Activated CD8-positive, alpha-beta T cell treated with anti-CD3 and anti-CD28 coated beads for 36 hours (primary cell): Measurements from ENCODE around the gene MEOX2. TPM values are rescaled to one million over a fixed set of nuclear protein-coding genes. Genes with fewer than 3 reads are reported as not detected.

ENCODE experiments used
- ATAC-seq: fragments of 200-7000 bp; cut with Tn5 transposase; one replicate; pipeline ENCODE4 v1.10.0; 2021; ENCODE audit warnings: mild to moderate bottlenecking, moderate library complexity
- CTCF ChIA-PET: fragments of 350-600 bp; sonication (Branson Sonifier 250); formaldehyde crosslinking; loops from one replicate; lab custom pipeline; 2021; ENCODE audit warnings: antibody characterized with exemption; lab: Charles Lee
- POLR2A ChIA-PET: fragments of 350-600 bp; sonication (Branson Sonifier 250); formaldehyde crosslinking; loops from one replicate; lab custom pipeline; 2021; ENCODE audit warnings: antibody characterized with exemption; lab: Charles Lee
- DNase-seq: peaks from one replicate; pipeline ENCODE4 v3.0.0-alpha.2; 2020
- H3K27ac Mint-ChIP-seq: one replicate; pipeline ENCODE4 v1.8.0; 2021; ENCODE audit warnings: mild to moderate bottlenecking, mixed read lengths
- H3K27me3 Mint-ChIP-seq: one replicate; pipeline ENCODE4 v1.8.0; 2021; ENCODE audit warnings: mixed read lengths
- H3K36me3 Mint-ChIP-seq: one replicate; pipeline ENCODE4 v1.8.0; 2021; ENCODE audit warnings: low read depth, mixed read lengths
- H3K4me1 Mint-ChIP-seq: one replicate; pipeline ENCODE4 v1.8.0; 2021; ENCODE audit warnings: low read depth, mixed read lengths
- H3K4me3 Mint-ChIP-seq: one replicate; pipeline ENCODE4 v1.8.0; 2021; ENCODE audit warnings: mild to moderate bottlenecking, moderate library complexity, mixed read lengths
- H3K9me3 Mint-ChIP-seq: one replicate; pipeline ENCODE4 v1.8.0; 2021; ENCODE audit warnings: mixed read lengths
- CTCF ChIP-seq: fragments of 200-600 bp; IDR thresholded peaks from one replicate; pipeline ENCODE4 v1.8.0; 2022; ENCODE audit warnings: antibody characterized with exemption, mild to moderate bottlenecking
- intact Hi-C: fragments of 100-400 bp; cut with micrococcal nuclease; formaldehyde crosslinking; loops from one replicate; pipeline ENCODE4 v1.10.0; 2022
- total RNA-seq, 2 experiments: library from RNA; stranded (reverse); gene quantifications; one replicate each; pipeline ENCODE4 v1.2.3, GENCODE V29; 2021

MEOX2 gene
- total RNA-seq, 2 experiments from 2014 or later: not detected

DNA sequence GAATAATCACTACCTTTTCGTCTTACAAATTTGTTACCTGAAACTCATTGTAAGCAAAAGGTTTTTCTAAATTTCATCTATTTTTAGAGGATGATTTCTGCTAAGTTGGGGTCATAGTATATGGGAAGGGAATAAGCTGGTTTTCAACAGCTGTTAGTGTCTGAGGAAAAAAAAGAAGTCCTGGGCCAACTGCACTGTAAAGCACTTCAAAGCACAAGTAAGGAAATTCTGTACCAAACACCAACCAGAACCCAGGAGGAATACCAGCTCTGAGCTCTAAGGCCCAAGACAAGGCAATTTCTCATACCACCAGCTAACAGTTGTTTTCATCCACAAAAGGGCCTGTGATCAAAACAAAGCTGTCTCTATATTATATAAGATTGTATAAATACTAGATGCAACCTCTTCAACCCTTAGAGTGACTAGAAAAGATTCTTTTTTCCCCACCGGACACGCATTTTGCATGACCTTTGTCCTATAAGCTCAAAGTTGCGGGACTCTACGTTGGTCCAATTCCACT is 6.1 kb upstream of the MEOX2 start:
- DNase-seq (no peak), ATAC-seq (no peak)
- ChIA-PET CTCF (interaction anchor here (1.4 kb wide), 1 partner anchor 28 kb away, joined by 3 read pairs; no protein-coding TSS in a partner anchor), POLR2A (no interaction called here)
- intact Hi-C loops: no loop called here
- TF ChIP-seq CTCF: no peak
- no peaks in the 10 kb centered on the region for H3K4me1 Mint-ChIP-seq
- H3K9me3 Mint-ChIP-seq: no peaks in the 10 kb centered on the region
- H3K36me3 Mint-ChIP-seq: no peaks in the 10 kb centered on the region
- no peak overlapping the region for H3K4me3 Mint-ChIP-seq
- no peak overlapping the region for H3K27ac Mint-ChIP-seq
- H3K27me3 Mint-ChIP-seq: peaks cover 8% of the 10 kb centered on the region

DNA sequence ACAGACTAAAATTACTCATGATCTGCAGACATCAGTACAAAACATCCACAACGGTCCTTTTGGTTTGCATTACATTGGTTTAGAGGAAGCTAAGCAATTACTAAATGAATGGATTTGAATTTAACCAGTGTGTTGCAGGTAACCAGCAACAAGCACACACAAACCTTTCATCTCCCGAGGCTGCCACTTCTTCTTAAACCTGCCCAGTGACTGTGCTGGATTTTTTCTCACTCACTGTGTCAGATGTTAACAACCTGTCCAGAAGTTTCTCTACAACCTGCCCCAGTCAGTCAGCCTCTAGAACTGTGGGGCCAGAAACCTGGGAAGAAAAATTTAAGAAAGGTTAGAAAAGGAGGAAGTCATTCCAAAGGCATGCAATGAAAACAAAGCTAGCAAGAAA is 2.4 kb upstream of the MEOX2 start:
- Mint-ChIP-seq H3K27me3 (peaks cover 33% of the 10 kb centered on the region), H3K4me3 (no peak overlapping the region), H3K9me3 (peaks cover 3% of the 10 kb centered on the region), H3K4me1 (no peaks in the 10 kb centered on the region), H3K27ac (no peak overlapping the region), H3K36me3 (peaks cover 3% of the 10 kb centered on the region)
- no peak for DNase-seq
- no peak for ATAC-seq
- ChIA-PET CTCF (no interaction called here), POLR2A (no interaction called here)
- no peak for TF ChIP-seq CTCF
- intact Hi-C loops: no loop called here

DNA sequence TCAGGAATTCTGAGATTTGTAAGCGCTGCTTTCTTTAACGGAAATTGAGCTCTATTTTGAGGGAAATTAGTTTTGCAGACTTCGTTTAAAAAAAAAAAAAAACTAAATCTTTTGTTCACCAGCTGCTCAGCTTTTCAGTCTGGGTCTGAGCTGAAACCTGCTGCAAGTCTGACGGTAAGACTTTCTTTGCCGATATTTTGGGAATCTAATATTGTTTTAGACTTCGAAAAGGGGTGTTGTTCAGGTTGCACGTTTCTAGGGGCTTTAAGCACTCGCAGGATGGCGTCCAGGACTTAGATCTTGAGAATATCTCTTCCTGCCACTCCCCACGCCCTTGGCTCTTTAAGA is 1.8 kb upstream of the MEOX2 start:
- intact Hi-C loops: no loop called here
- Mint-ChIP-seq H3K36me3 (peaks cover 3% of the 10 kb centered on the region), H3K27me3 (peaks cover 33% of the 10 kb centered on the region), H3K4me1 (no peaks in the 10 kb centered on the region), H3K27ac (no peak overlapping the region), H3K9me3 (peaks cover 3% of the 10 kb centered on the region), H3K4me3 (no peak overlapping the region)
- DNase-seq (no peak), ATAC-seq (no peak)
- ChIA-PET POLR2A (no interaction called here), CTCF (no interaction called here)
- no peak for TF ChIP-seq CTCF

GRCh38 chr7:15687546-15688278 is 1.2 kb upstream of the MEOX2 start:
- Mint-ChIP-seq H3K36me3 (peaks cover 3% of the 10 kb centered on the region), H3K9me3 (peaks cover 3% of the 10 kb centered on the region), H3K4me3 (no peak overlapping the region), H3K27me3 (peaks cover 33% of the 10 kb centered on the region), H3K4me1 (no peaks in the 10 kb centered on the region), H3K27ac (no peak overlapping the region)
- ATAC-seq (no peak), DNase-seq (no peak)
- ChIA-PET CTCF (no interaction called here), POLR2A (no interaction called here)
- no peak for TF ChIP-seq CTCF
- intact Hi-C loops: no loop called here

- intact Hi-C loops: no loop called here
- H3K36me3 Mint-ChIP-seq: peaks cover 3% of the 10 kb centered on the region
- peaks cover 3% of the 10 kb centered on the region for H3K9me3 Mint-ChIP-seq
- no peak overlapping the region for H3K27ac Mint-ChIP-seq
- H3K4me1 Mint-ChIP-seq: no peaks in the 10 kb centered on the region
- ChIA-PET CTCF (interaction anchor here (1.3 kb wide), 1 partner anchor 34 kb away, joined by 3 read pairs; no protein-coding TSS in a partner anchor), POLR2A (no interaction called here)
- no peak overlapping the region for H3K4me3 Mint-ChIP-seq
- TF ChIP-seq CTCF: no peak
- no peak for DNase-seq
- ATAC-seq: no peak
- H3K27me3 Mint-ChIP-seq: peaks cover 33% of the 10 kb centered on the region
These were observed 568 bp upstream of the MEOX2 start for GRCh38 chr7:15686957-15687545.
